Activated gamma-delta T cell (primary cell): Measurements from ENCODE around the gene PELI1.
"Not testable (repeated sequence)": the region's sequence is repeated elsewhere in the genome, so short reads cannot be mapped to it uniquely, and the experiment has no call there.

Experiments used
- DNase-seq: peaks from one replicate; lab custom pipeline; 2025; lab: John Stamatoyannopoulos, UW

Gene PELI1

GRCh38 chr2:64122358-64122757 lies 21.9 kb downstream of the PELI1 start:
- DNase-seq: no peak

GRCh38 chr2:64120928-64121327 lies 23.3 kb downstream of the PELI1 start:
- DNase-seq: no peak

GRCh38 chr2:64120008-64120407 lies 24.2 kb downstream of the PELI1 start:
- no peak for DNase-seq

GRCh38 chr2:64119369-64119768 lies 24.9 kb downstream of the PELI1 start:
- no peak for DNase-seq

- DNase-seq: no peak
Measured at GRCh38 chr2:64115808-64116598, 28.2 kb downstream of the PELI1 start.

GRCh38 chr2:64114912-64115277 lies 29.3 kb downstream of the PELI1 start:
- DNase-seq: no peak

GRCh38 chr2:64114063-64114911 lies 29.9 kb downstream of the PELI1 start:
- no peak for DNase-seq

- DNase-seq: no peak
Measured at GRCh38 chr2:64112016-64112415, 32.2 kb downstream of the PELI1 start.

GRCh38 chr2:64111426-64111825 lies 32.8 kb downstream of the PELI1 start:
- no peak for DNase-seq

GRCh38 chr2:64108666-64109241 lies 35.5 kb downstream of the PELI1 start:
- no peak for DNase-seq

- DNase-seq: no peak
Measured at GRCh38 chr2:64106481-64106880, 37.7 kb downstream of the PELI1 start.

- DNase-seq: no peak
Measured at GRCh38 chr2:64105670-64106461, 38.4 kb downstream of the PELI1 start.

- no peak for DNase-seq
Measured at GRCh38 chr2:64104933-64105332, 39.3 kb downstream of the PELI1 start.

- not testable (repeated sequence) for DNase-seq
Measured at GRCh38 chr2:64102736-64103135, 41.5 kb downstream of the PELI1 start.

GRCh38 chr2:64101141-64101591 lies 43.1 kb downstream of the PELI1 start:
- DNase-seq: no peak

GRCh38 chr2:64100584-64100983 lies 43.6 kb downstream of the PELI1 start:
- not testable (repeated sequence) for DNase-seq

GRCh38 chr2:64094663-64095382 lies 49.4 kb downstream of the PELI1 start:
- no peak for DNase-seq

GRCh38 chr2:64093341-64093740 lies 50.9 kb downstream of the PELI1 start:
- DNase-seq: no peak

GRCh38 chr2:64092502-64092901 lies 51.7 kb downstream of the PELI1 start:
- no peak for DNase-seq

GRCh38 chr2:64090264-64090663 lies 54.0 kb downstream of the PELI1 start:
- DNase-seq: no peak
